Calu3 (cell line): Measurements from ENCODE around the gene HSD3B2. TPM values are rescaled to one million over a fixed set of nuclear protein-coding genes. Genes with fewer than 3 reads are reported as not detected.

Experiments
- BruUV-seq: library from RNA; stranded (reverse); fragments of 400-500 nt; replicated peaks from 2 replicates; lab custom pipeline; 2021; lab: Mats Ljungman, UMichigan
- CTCF ChIA-PET: fragments of 300-600 bp; sonication (Branson Sonifier 250); formaldehyde crosslinking; loops from one replicate; lab custom pipeline; 2022; ENCODE audit warnings: antibody characterized with exemption; lab: Charles Lee
- DNase-seq: peaks from one replicate; pipeline ENCODE4 v3.0.0; 2022
- H3K27ac Mint-ChIP-seq: one replicate; pipeline ENCODE4 v1.8.0; 2022; ENCODE audit warnings: mixed read lengths; ENCODE audit not compliant: unreplicated experiment
- H3K27me3 Mint-ChIP-seq: one replicate; pipeline ENCODE4 v1.8.0; 2022; ENCODE audit warnings: mixed read lengths; ENCODE audit not compliant: unreplicated experiment
- H3K36me3 Mint-ChIP-seq: one replicate; pipeline ENCODE4 v1.8.0; 2022; ENCODE audit warnings: mild to moderate bottlenecking, moderate library complexity, mixed read lengths; ENCODE audit not compliant: insufficient read depth, unreplicated experiment
- H3K4me1 Mint-ChIP-seq: one replicate; pipeline ENCODE4 v1.8.0; 2022; ENCODE audit warnings: mild to moderate bottlenecking, low read depth, mixed read lengths; ENCODE audit not compliant: unreplicated experiment
- H3K4me3 Mint-ChIP-seq: one replicate; pipeline ENCODE4 v1.8.0; 2022; ENCODE audit warnings: mild to moderate bottlenecking, low read depth, moderate library complexity, mixed read lengths; ENCODE audit not compliant: unreplicated experiment
- H3K9me3 Mint-ChIP-seq: one replicate; pipeline ENCODE4 v1.8.0; 2022; ENCODE audit warnings: low read depth, mixed read lengths; ENCODE audit not compliant: unreplicated experiment
- intact Hi-C: fragments of 100-400 bp; cut with micrococcal nuclease; formaldehyde crosslinking; loops from one replicate; pipeline ENCODE4 v1.10.0; 2022; ENCODE audit not compliant: unreplicated experiment
- total RNA-seq: library from RNA; stranded (reverse); gene quantifications from 2 replicates; pipeline ENCODE4 v1.2.3, GENCODE V29; 2022
- TF ChIP-seq, protein P1 (sequence below): fragments of 200-600 bp; IDR thresholded peaks from one replicate; pipeline ENCODE4 v1.8.0; 2022; ENCODE audit warnings: antibody characterized with exemption; ENCODE audit not compliant: unreplicated experiment

The HSD3B2 gene
- total RNA-seq, 1 experiment from 2014 or later: not detected

DNA sequence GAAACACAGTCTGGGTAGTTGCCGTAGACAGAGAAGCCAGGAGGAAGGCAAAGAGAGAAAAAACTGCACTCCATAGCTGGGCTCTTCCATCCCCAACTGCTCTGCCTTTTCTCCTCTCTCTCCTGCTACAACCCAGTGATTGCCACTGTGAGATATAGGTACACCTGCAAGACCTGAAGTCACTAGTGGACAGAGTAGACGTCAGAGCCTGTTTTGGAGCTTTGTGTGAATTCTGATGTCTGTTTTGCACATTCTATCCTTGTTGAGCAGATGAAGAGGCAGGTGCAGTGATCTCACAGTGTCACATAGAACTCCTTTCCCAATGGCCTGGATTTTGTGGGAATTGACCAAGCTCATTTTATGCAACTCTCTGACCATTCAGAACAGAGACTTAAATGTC is 44.2 kb upstream of the HSD3B2 start:
- intact Hi-C loops: loop anchor here (10.0 kb wide), 1 partner anchor 234 kb away; no protein-coding TSS in a partner anchor
- DNase-seq: no peak
- Mint-ChIP-seq H3K27ac (no peak overlapping the region), H3K4me3 (no peak overlapping the region), H3K9me3 (no peaks in the 10 kb centered on the region), H3K36me3 (peaks cover 4% of the 10 kb centered on the region), H3K4me1 (peaks cover 22% of the 10 kb centered on the region), H3K27me3 (peaks cover 51% of the 10 kb centered on the region)
- TF ChIP-seq, protein P1, sequence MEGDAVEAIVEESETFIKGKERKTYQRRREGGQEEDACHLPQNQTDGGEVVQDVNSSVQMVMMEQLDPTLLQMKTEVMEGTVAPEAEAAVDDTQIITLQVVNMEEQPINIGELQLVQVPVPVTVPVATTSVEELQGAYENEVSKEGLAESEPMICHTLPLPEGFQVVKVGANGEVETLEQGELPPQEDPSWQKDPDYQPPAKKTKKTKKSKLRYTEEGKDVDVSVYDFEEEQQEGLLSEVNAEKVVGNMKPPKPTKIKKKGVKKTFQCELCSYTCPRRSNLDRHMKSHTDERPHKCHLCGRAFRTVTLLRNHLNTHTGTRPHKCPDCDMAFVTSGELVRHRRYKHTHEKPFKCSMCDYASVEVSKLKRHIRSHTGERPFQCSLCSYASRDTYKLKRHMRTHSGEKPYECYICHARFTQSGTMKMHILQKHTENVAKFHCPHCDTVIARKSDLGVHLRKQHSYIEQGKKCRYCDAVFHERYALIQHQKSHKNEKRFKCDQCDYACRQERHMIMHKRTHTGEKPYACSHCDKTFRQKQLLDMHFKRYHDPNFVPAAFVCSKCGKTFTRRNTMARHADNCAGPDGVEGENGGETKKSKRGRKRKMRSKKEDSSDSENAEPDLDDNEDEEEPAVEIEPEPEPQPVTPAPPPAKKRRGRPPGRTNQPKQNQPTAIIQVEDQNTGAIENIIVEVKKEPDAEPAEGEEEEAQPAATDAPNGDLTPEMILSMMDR: no peak
- CTCF ChIA-PET: no interaction called here
- no TSS peak for BruUV-seq

DNA sequence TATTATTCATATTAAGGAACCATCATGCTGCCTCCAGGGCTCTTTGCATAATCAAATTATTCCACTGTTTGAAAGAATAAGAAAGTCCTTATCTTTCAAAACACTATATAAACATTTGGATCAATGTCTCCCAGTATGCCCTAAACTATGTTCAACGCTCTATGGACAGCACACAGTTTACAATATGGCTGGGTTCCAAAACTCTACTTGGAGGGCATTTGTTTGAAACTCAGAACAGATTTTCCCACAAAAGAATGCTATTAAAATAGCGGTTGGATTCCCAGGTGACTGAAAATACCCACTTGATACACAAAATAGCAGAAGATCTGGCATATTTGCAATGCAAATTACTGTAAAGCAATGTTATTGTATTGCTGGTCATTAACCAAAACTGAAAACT is 43.1 kb upstream of the HSD3B2 start:
- H3K36me3 Mint-ChIP-seq: peaks cover 4% of the 10 kb centered on the region
- peaks cover 51% of the 10 kb centered on the region for H3K27me3 Mint-ChIP-seq
- TF ChIP-seq, protein P1: no peak
- H3K27ac Mint-ChIP-seq: no peak overlapping the region
- no peak overlapping the region for H3K4me3 Mint-ChIP-seq
- CTCF ChIA-PET: no interaction called here
- intact Hi-C loops: loop anchor here (10.0 kb wide), 1 partner anchor 233 kb away; no protein-coding TSS in a partner anchor
- BruUV-seq: no TSS peak
- no peak for DNase-seq
- no peaks in the 10 kb centered on the region for H3K9me3 Mint-ChIP-seq
- H3K4me1 Mint-ChIP-seq: peaks cover 22% of the 10 kb centered on the region

DNA sequence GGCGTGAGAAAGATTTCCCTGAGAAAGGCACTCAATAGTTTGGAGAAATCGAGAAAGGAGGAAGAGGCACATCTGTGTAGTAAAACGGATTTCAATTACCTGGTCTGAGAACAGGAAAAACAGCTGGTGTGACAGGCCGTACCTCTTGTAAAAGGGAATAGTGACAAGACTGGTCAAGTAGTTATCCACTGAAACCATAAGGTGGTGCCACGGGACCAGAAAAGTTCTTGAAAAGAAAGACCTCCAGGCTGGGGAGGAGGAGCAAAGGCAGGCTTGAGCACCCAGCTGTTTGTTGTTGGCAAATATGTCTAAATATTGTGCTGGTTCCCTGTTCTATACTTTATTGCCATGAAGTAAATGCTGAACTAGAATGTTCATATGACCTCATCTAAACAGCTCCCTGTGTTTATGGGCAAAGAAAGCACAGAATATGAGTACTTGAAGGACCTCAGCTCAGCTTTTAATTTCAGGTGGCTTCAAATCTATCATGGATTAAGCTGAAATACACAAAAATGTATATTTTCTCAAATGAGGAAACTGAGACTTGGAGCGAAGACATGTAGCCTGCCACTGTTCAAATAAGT is 42.4 kb upstream of the HSD3B2 start:
- peak; percentile 30 for DNase-seq
- peaks cover 22% of the 10 kb centered on the region for H3K4me1 Mint-ChIP-seq
- H3K27me3 Mint-ChIP-seq: peaks cover 51% of the 10 kb centered on the region
- H3K9me3 Mint-ChIP-seq: no peaks in the 10 kb centered on the region
- H3K27ac Mint-ChIP-seq: no peak overlapping the region
- H3K4me3 Mint-ChIP-seq: no peak overlapping the region
- H3K36me3 Mint-ChIP-seq: no peaks in the 10 kb centered on the region
- BruUV-seq: no TSS peak
- intact Hi-C loops: loop anchor here (10.0 kb wide), 1 partner anchor 232 kb away; no protein-coding TSS in a partner anchor
- CTCF ChIA-PET: interaction anchor here (0.8 to 1.0 kb wide), 3 partner anchors 97 to 239 kb away, joined by 3 to 4 read pairs (median 3); no protein-coding TSS in a partner anchor
- TF ChIP-seq, protein P1: no peak

DNA sequence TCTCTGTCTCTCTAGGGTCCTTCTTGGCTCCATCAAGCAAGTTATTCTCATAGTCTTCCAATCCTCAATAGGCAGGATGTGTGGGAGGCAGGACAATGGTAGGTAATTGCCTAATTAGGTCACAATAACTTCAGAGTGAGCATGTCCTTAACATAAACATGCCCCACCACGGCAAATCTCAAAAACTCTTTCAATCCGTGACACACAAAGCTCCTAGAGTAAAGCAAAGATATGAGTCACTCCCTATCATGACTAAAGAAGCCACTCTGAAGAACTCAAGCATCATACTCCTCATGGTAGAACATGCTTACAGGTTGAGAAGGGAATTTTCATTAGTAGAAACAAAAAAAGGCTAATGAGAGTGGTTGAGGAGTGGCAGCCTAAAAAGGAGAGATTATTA is 41.5 kb upstream of the HSD3B2 start:
- Mint-ChIP-seq H3K9me3 (no peaks in the 10 kb centered on the region), H3K36me3 (no peaks in the 10 kb centered on the region), H3K4me3 (no peak overlapping the region), H3K4me1 (peaks cover 22% of the 10 kb centered on the region), H3K27me3 (peaks cover 47% of the 10 kb centered on the region), H3K27ac (no peak overlapping the region)
- DNase-seq: no peak
- BruUV-seq: no TSS peak
- CTCF ChIA-PET: interaction anchor here (0.9 kb wide), 1 partner anchor 102 kb away, joined by 3 read pairs; no protein-coding TSS in a partner anchor
- TF ChIP-seq, protein P1: no peak
- intact Hi-C loops: loop anchor here (10.0 kb wide), 1 partner anchor 231 kb away; no protein-coding TSS in a partner anchor
